GM12875 (cell line): ENCODE results near the gene DAPK1.
A peak's percentile ranks its signal among the peaks of the same experiment; 100 is the strongest.
"Not testable (repeated sequence)": the region's sequence is repeated elsewhere in the genome, so short reads cannot be mapped to it uniquely, and the experiment has no call there.

Experiments used
- H3K4me3 ChIP-seq: one replicate; pipeline ENCODE4 v1.5.1; 2011; ENCODE audit warnings: low read depth, low read length, control low read depth
- CTCF ChIP-seq: IDR thresholded peaks from 2 replicates; pipeline ENCODE4 v1.5.1; 2011; ENCODE audit warnings: low read depth, mild to moderate bottlenecking, control low read depth, inconsistent platforms, low read length, moderate library complexity, borderline replicate concordance; ENCODE audit not compliant: insufficient read depth

Gene DAPK1

GRCh38 chr9:87498046-87498810, 561 bp downstream of the DAPK1 start:
- peak overlapping the region; percentile 96 for H3K4me3 ChIP-seq
- TF ChIP-seq CTCF, result peak; percentile 10; the same call in 1 of the 2 replicates

- no peak for TF ChIP-seq CTCF
- peak overlapping the region; percentile 96 for H3K4me3 ChIP-seq
These were observed 1.2 kb downstream of the DAPK1 start for GRCh38 chr9:87498811-87499360.

DNA sequence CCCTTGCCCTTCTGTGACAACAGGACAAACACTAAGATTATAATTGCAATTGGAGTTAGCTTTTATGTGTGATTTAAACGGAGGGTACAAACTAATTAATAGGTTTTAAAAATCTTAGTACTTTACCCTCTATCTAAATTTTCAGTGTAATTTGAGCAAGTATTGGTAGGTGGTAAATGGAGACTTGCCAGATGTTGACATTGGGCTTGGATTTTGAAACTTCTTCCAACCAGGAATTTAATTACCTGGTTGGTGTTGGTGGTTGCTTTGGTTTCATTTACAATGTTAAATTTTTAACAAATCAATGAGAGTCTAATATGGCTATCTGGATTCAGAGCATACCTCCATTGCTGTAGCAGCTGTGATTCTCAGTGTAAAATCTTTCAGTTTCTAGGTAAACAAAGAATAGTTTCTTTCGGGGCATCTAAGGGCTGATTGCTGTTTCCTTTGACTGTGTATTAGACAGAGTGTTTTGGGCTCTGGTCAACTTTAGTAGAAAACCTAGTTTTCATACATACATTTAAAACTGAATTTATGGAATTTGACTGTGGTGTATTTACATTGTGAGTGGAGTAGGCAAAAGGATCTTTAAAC, 1.9 kb downstream of the DAPK1 start:
- no peak for TF ChIP-seq CTCF
- H3K4me3 ChIP-seq, result peak overlapping the region; percentile 96

- H3K4me3 ChIP-seq, result no peak overlapping the region
- no peak for TF ChIP-seq CTCF
These were observed 3.0 kb downstream of the DAPK1 start for GRCh38 chr9:87500491-87501270.

GRCh38 chr9:87501271-87501656, 3.6 kb downstream of the DAPK1 start:
- H3K4me3 ChIP-seq, result not testable (repeated sequence)

DNA sequence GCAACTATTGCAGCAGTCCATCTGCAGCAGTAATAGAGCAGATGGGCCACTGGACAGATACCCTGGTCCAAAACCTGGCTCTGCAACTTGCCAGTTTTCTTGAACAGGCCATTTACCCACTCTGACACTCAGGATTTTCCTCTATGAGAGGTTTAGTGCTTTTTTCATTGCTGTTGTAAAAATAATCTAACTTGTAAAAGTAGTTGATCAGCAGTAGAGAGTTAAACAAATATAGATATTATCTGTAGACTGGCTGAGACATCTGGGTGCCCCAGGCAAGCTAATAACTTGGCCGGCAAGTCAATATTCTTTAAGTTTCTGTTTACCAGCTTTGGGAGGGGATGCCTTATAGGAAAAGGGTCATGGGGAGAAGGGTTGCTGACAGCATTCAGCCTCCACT, 4.1 kb downstream of the DAPK1 start:
- TF ChIP-seq CTCF, result no peak
- no peak overlapping the region for H3K4me3 ChIP-seq

DNA sequence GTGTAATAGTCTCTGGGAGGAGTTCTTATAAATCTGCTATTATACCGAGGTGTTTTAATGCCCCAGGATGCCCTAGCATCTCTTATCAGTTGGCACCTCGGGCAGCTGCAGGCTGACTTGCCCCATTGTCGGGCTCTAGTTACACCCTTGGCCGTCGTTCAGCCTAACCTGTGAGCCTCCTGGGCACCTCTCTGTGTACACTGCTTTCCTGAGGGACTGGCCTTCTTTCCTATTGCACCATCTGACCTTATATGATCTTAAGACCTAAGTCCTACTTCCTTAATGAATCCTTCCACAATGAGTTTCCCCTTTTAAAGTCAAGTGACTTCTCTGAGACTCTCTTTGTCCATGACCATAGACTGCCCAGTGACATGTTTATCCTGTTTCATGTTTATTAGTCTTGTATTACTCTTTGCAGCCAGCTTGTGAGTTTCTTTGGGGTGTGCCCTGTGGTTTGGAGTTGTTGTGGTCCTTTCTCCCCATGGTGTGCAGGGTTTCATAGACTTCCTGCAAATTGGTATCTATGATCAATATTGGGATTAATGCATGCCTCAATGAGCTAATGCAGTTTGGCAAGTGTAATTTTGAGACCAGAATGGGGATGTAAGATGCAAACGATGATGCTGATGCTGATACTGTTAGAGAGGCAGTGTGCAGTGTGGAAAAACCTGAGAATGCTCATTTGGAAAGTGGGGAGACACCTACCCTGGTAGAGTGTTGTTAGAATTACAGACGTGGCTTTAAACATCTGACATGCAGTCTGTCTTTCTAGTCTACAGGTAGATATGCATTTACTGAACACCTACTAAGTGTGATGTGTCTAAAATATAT, 4.9 kb downstream of the DAPK1 start:
- TF ChIP-seq CTCF, result no peak
- H3K4me3 ChIP-seq, result no peak overlapping the region
